Measurements from ENCODE around the gene COQ8A. TPM values are rescaled to one million over a fixed set of nuclear protein-coding genes. Genes with fewer than 3 reads are reported as not detected.
"Not testable (repeated sequence)": the region's sequence is repeated elsewhere in the genome, so short reads cannot be mapped to it uniquely, and the experiment has no call there.

COQ8A gene
- total and polyA plus RNA-seq, 2 experiments from 2014 or later, result 22.9 to 26.4 TPM

- no peak overlapping the region for H2AFZ ChIP-seq
- no peak overlapping the region for H3K4me2 ChIP-seq
- no peaks in the 10 kb centered on the region for H3K27me3 ChIP-seq
- H3K79me2 ChIP-seq, result peaks cover 62% of the 10 kb centered on the region
- no peak overlapping the region for H3K4me3 ChIP-seq
- H3K9me2 ChIP-seq (replicated peaks; ENCODE audit: insufficient read depth), result no peaks in the 10 kb centered on the region
- WGBS (ENCODE audit: low lambda C conversion rate, missing lambda C conversion rate), result 89% methylated on average over 11 of the region's 11 CpGs
- H3K4me1 ChIP-seq (ENCODE audit: insufficient read depth), result no peaks in the 10 kb centered on the region
- no peak for TF ChIP-seq CTCF (IDR thresholded peaks at IDR 0.05; ENCODE audit: poor library complexity)
- TF ChIP-seq EZH2phosphoT487 (IDR thresholded peaks at IDR 0.05; ENCODE audit: low read depth, severe bottlenecking, unreplicated experiment), result no peak
- TF ChIP-seq EZH2 (IDR thresholded peaks at IDR 0.05; ENCODE audit: borderline replicate concordance), result no peak
- no peaks in the 10 kb centered on the region for H4K20me1 ChIP-seq (ENCODE audit: insufficient read depth, poor library complexity, severe bottlenecking)
- no peak overlapping the region for H3K27ac ChIP-seq
- no peaks in the 10 kb centered on the region for H3K36me3 ChIP-seq (replicated peaks; ENCODE audit: insufficient read depth, low read depth)
- H3K9me3 ChIP-seq (ENCODE audit: low read depth), result no peaks in the 10 kb centered on the region
- no peak for DNase-seq (ENCODE audit: low spot score)
Measured at GRCh38 chr1:226953175-226953800, 13.2 kb downstream of the COQ8A start.

GRCh38 chr1:226954337-226954736 is 14.2 kb downstream of the COQ8A start:
- Histone ChIP-seq H3K9me2 (replicated peaks; ENCODE audit: insufficient read depth) (no peaks in the 10 kb centered on the region), H3K27me3 (no peaks in the 10 kb centered on the region), H3K4me1 (ENCODE audit: insufficient read depth) (no peaks in the 10 kb centered on the region), H2AFZ (no peak overlapping the region), H3K4me3 (no peak overlapping the region), H3K9me3 (ENCODE audit: low read depth) (no peaks in the 10 kb centered on the region), H3K36me3 (replicated peaks; ENCODE audit: insufficient read depth, low read depth) (no peaks in the 10 kb centered on the region), H4K20me1 (ENCODE audit: insufficient read depth, poor library complexity, severe bottlenecking) (no peaks in the 10 kb centered on the region), H3K79me2 (peaks cover 56% of the 10 kb centered on the region), H3K27ac (no peak overlapping the region), H3K4me2 (no peak overlapping the region)
- DNase-seq (ENCODE audit: low spot score), result no peak
- TF ChIP-seq EZH2 (IDR thresholded peaks at IDR 0.05; ENCODE audit: borderline replicate concordance) (no peak), CTCF (IDR thresholded peaks at IDR 0.05; ENCODE audit: poor library complexity) (no peak)
- 91% methylated on average over 6 of the region's 6 CpGs for WGBS (ENCODE audit: low lambda C conversion rate, missing lambda C conversion rate)

- peaks cover 55% of the 10 kb centered on the region for H3K79me2 ChIP-seq
- no peaks in the 10 kb centered on the region for H3K36me3 ChIP-seq (replicated peaks; ENCODE audit: insufficient read depth, low read depth)
- H4K20me1 ChIP-seq (ENCODE audit: insufficient read depth, poor library complexity, severe bottlenecking), result no peaks in the 10 kb centered on the region
- no peaks in the 10 kb centered on the region for H3K9me2 ChIP-seq (replicated peaks; ENCODE audit: insufficient read depth)
- no peaks in the 10 kb centered on the region for H3K9me3 ChIP-seq (ENCODE audit: low read depth)
- H2AFZ ChIP-seq, result no peak overlapping the region
- no peak for DNase-seq (ENCODE audit: low spot score)
- no peak overlapping the region for H3K4me3 ChIP-seq
- no peak overlapping the region for H3K27ac ChIP-seq
- H3K27me3 ChIP-seq, result no peaks in the 10 kb centered on the region
- WGBS (ENCODE audit: low lambda C conversion rate, missing lambda C conversion rate), result 97% methylated on average over 3 of the region's 4 CpGs
- no peak for TF ChIP-seq CTCF (IDR thresholded peaks at IDR 0.05; ENCODE audit: poor library complexity)
- no peak for TF ChIP-seq EZH2phosphoT487 (IDR thresholded peaks at IDR 0.05; ENCODE audit: low read depth, severe bottlenecking, unreplicated experiment)
- no peak overlapping the region for H3K4me2 ChIP-seq
- no peaks in the 10 kb centered on the region for H3K4me1 ChIP-seq (ENCODE audit: insufficient read depth)
Measured at GRCh38 chr1:226954777-226955176, 14.7 kb downstream of the COQ8A start.

GRCh38 chr1:226955857-226956256 is 15.8 kb downstream of the COQ8A start:
- H3K27me3 ChIP-seq, result not testable (repeated sequence)

More at GRCh38 chr1:226955857-226956256, 15.8 kb downstream of the COQ8A start:
- not testable (repeated sequence) for H3K36me3 ChIP-seq (replicated peaks; ENCODE audit: insufficient read depth, low read depth); DNase-seq (ENCODE audit: low spot score); H3K27ac ChIP-seq; H4K20me1 ChIP-seq (ENCODE audit: insufficient read depth, poor library complexity, severe bottlenecking); H3K4me2 ChIP-seq; H2AFZ ChIP-seq; H3K9me2 ChIP-seq (replicated peaks; ENCODE audit: insufficient read depth); H3K9me3 ChIP-seq (ENCODE audit: low read depth); H3K4me1 ChIP-seq (ENCODE audit: insufficient read depth); H3K4me3 ChIP-seq
- WGBS (ENCODE audit: low lambda C conversion rate, missing lambda C conversion rate), result no CpG with 5 or more reads among the region's 2 CpGs
- peaks cover 47% of the 10 kb centered on the region for H3K79me2 ChIP-seq

Data from hepatocyte (in vitro differentiated cells).